Endodermal cell (in vitro differentiated cells): ENCODE data around the gene KAT7. TPM values are rescaled to one million over a fixed set of nuclear protein-coding genes. Genes with fewer than 3 reads are reported as not detected.

Source experiments
- DNase-seq: peaks from one replicate; pipeline ENCODE4 v3.0.0-alpha.2; 2017
- H3K27ac ChIP-seq: 2 replicates; pipeline ENCODE4 v1.5.1; 2013; ENCODE audit warnings: mild to moderate bottlenecking, low read depth, low read length, moderate library complexity
- H3K27me3 ChIP-seq: 2 replicates; pipeline ENCODE4 v1.6.1; 2013; ENCODE audit warnings: mild to moderate bottlenecking, low read length, moderate library complexity; ENCODE audit not compliant: insufficient read depth, control insufficient read depth, poor library complexity, severe bottlenecking
- H3K36me3 ChIP-seq: 2 replicates; pipeline ENCODE4 v1.7.0; 2013; ENCODE audit warnings: mild to moderate bottlenecking, low read length, moderate library complexity; ENCODE audit not compliant: control insufficient read depth, insufficient read depth
- H3K4me1 ChIP-seq: one replicate; pipeline ENCODE4 v1.7.0; 2013; ENCODE audit warnings: low read length; ENCODE audit not compliant: control insufficient read depth, insufficient read depth
- H3K4me3 ChIP-seq: 2 replicates; pipeline ENCODE4 v1.5.1; 2013; ENCODE audit warnings: mild to moderate bottlenecking, low read length, moderate library complexity
- H3K9ac ChIP-seq: 2 replicates; pipeline ENCODE4 v1.6.1; 2013; ENCODE audit warnings: mild to moderate bottlenecking, low read length, moderate library complexity; ENCODE audit not compliant: poor library complexity, severe bottlenecking; ENCODE audit errors: extremely low read depth
- H3K9me3 ChIP-seq: 2 replicates; pipeline ENCODE4 v1.6.1; 2013; ENCODE audit warnings: mild to moderate bottlenecking, low read length, moderate library complexity; ENCODE audit not compliant: control insufficient read depth
- H3K27ac Mint-ChIP-seq: 2 replicates; pipeline ENCODE4 v1.8.0; 2020; ENCODE audit warnings: mixed read lengths
- H3K27me3 Mint-ChIP-seq: 2 replicates; pipeline ENCODE4 v1.8.0; 2021; ENCODE audit warnings: mild to moderate bottlenecking, mixed read lengths; ENCODE audit not compliant: insufficient read depth
- H3K36me3 Mint-ChIP-seq: 2 replicates; pipeline ENCODE4 v1.8.0; 2020; ENCODE audit warnings: low read depth, mixed read lengths
- H3K4me1 Mint-ChIP-seq: 2 replicates; pipeline ENCODE4 v1.8.0; 2020; ENCODE audit warnings: mixed read lengths
- H3K4me3 Mint-ChIP-seq: 2 replicates; pipeline ENCODE4 v1.8.0; 2020; ENCODE audit warnings: mild to moderate bottlenecking, moderate library complexity, mixed read lengths
- H3K9me3 Mint-ChIP-seq: 2 replicates; pipeline ENCODE4 v1.8.0; 2020; ENCODE audit warnings: mild to moderate bottlenecking, mixed read lengths
- CTCF ChIP-seq: fragments of 200-600 bp; sonication (generic); conservative IDR thresholded peaks from 2 replicates; pipeline ENCODE4 v1.5.0; 2021; ENCODE audit warnings: antibody characterized with exemption, mild to moderate bottlenecking
- WGBS, 2 experiments: methylation state at CpG; one replicate each; pipeline versions ENCODE4 v1.1.5 to v1.1.7; 2013; ENCODE audit warnings: missing lambda C conversion rate in 2 of 2, mixed read lengths in 1 of 2; ENCODE audit not compliant: insufficient coverage in 1 of 2, insufficient read length in 1 of 2; 5-methylcytosine and 5-hydroxymethylcytosine counted together
- total RNA-seq, 2 donors: library from RNA; stranded (reverse); fragmentation: NEBNext Ultra II Directional in 1 of 2; extraction: Animal tissue kit (Norgen Biotek cat#: 25700) in 1 of 2; gene quantifications; 2 replicates in 1 of 2; 3 replicates in 1 of 2; pipeline ENCODE4 v1.2.1, GENCODE V29; 2021

KAT7 gene
- total RNA-seq, 2 donors from 2014 or later: 77.8 to 80.5 TPM

- Histone ChIP-seq H3K9me3 (no peaks in the 10 kb centered on the region), H3K27me3 (no peaks in the 10 kb centered on the region), H3K4me1 (no peaks in the 10 kb centered on the region), H3K36me3 (no peaks in the 10 kb centered on the region), H3K27ac (no peak overlapping the region), H3K9ac (no peak overlapping the region), H3K4me3 (no peak overlapping the region)
- Mint-ChIP-seq H3K4me1 (peaks cover 5% of the 10 kb centered on the region), H3K9me3 (no peaks in the 10 kb centered on the region), H3K27me3 (no peaks in the 10 kb centered on the region), H3K4me3 (no peak overlapping the region), H3K27ac (no peak overlapping the region), H3K36me3 (peaks cover 17% of the 10 kb centered on the region)
- DNase-seq: no peak
- 92% methylated on average over 3 of the region's 3 CpGs; no CpG with 5 or more reads in 1 of the 2 experiments for WGBS, 2 experiments
- TF ChIP-seq CTCF: no peak
Observed at GRCh38 chr17:49748223-49748622, 40.3 kb upstream of the KAT7 start.

- TF ChIP-seq CTCF: no peak
- H3K9ac ChIP-seq: no peak overlapping the region
- H3K4me1 ChIP-seq: no peaks in the 10 kb centered on the region
- H3K27ac ChIP-seq: no peak overlapping the region
- DNase-seq: no peak
- no peak overlapping the region for H3K4me3 Mint-ChIP-seq
- peaks cover 17% of the 10 kb centered on the region for H3K36me3 Mint-ChIP-seq
- H3K9me3 Mint-ChIP-seq: no peaks in the 10 kb centered on the region
- no peaks in the 10 kb centered on the region for H3K9me3 ChIP-seq
- WGBS, 2 experiments: 91 to 94% methylated on average over 6 to 7 of the region's 7 CpGs
- H3K27me3 Mint-ChIP-seq: no peaks in the 10 kb centered on the region
- H3K4me3 ChIP-seq: no peak overlapping the region
- H3K27me3 ChIP-seq: no peaks in the 10 kb centered on the region
- H3K36me3 ChIP-seq: no peaks in the 10 kb centered on the region
- no peak overlapping the region for H3K27ac Mint-ChIP-seq
- peaks cover 5% of the 10 kb centered on the region for H3K4me1 Mint-ChIP-seq
Observed at GRCh38 chr17:49748791-49749190, 39.7 kb upstream of the KAT7 start.

GRCh38 chr17:49749730-49750129 lies 38.8 kb upstream of the KAT7 start:
- H3K36me3 ChIP-seq: no peaks in the 10 kb centered on the region
- H3K36me3 Mint-ChIP-seq: peaks cover 18% of the 10 kb centered on the region
- no peak for DNase-seq
- peaks cover 5% of the 10 kb centered on the region for H3K4me1 Mint-ChIP-seq
- H3K9me3 Mint-ChIP-seq: no peaks in the 10 kb centered on the region
- H3K27me3 Mint-ChIP-seq: no peaks in the 10 kb centered on the region
- H3K27me3 ChIP-seq: no peaks in the 10 kb centered on the region
- no peak overlapping the region for H3K27ac Mint-ChIP-seq
- no peak overlapping the region for H3K4me3 ChIP-seq
- H3K27ac ChIP-seq: no peak overlapping the region
- no peak overlapping the region for H3K9ac ChIP-seq
- no peak overlapping the region for H3K4me3 Mint-ChIP-seq
- WGBS, 2 experiments: 94 to 100% methylated on average over 3 of the region's 3 CpGs
- no peaks in the 10 kb centered on the region for H3K9me3 ChIP-seq
- TF ChIP-seq CTCF: no peak
- no peaks in the 10 kb centered on the region for H3K4me1 ChIP-seq
